Activated T-helper 9 cell treated with anti-CD3 and anti-CD28 coated beads, Interleukin-2, amount 50 U/mL, for 16 hours (primary cell): ENCODE results near the gene ETV1.
"Not testable (repeated sequence)": the region's sequence is repeated elsewhere in the genome, so short reads cannot be mapped to it uniquely, and the experiment has no call there.

Experiments used
- DNase-seq: peaks from one replicate; pipeline ENCODE4 v3.0.0-alpha.2; 2020; ENCODE audit warnings: low read depth

ETV1 gene

GRCh38 chr7:13921062-13921461 is 68.4 kb downstream of the ETV1 start:
- DNase-seq, result no peak

GRCh38 chr7:13920053-13920697 is 69.3 kb downstream of the ETV1 start:
- DNase-seq, result no peak

DNA sequence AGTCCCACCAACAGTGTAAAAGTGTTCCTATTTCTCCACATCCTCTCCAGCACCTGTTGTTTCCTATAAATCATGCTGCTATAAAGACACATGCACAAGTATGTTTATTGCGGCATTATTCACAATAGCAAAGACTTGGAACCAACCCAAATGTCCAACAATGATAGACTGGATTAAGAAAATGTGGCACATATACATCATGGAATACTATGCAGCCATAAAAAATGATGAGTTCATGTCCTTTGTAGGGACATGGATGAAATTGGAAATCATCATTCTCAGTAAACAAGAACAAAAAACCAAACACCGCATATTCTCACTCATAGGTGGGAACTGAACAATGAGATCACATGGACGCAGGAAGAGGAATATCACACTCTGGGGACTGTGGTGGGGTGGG is 71.1 kb downstream of the ETV1 start:
- DNase-seq, result not testable (repeated sequence)

- DNase-seq, result not testable (repeated sequence)
These were observed 72.4 kb downstream of the ETV1 start for GRCh38 chr7:13917103-13917502.

DNA sequence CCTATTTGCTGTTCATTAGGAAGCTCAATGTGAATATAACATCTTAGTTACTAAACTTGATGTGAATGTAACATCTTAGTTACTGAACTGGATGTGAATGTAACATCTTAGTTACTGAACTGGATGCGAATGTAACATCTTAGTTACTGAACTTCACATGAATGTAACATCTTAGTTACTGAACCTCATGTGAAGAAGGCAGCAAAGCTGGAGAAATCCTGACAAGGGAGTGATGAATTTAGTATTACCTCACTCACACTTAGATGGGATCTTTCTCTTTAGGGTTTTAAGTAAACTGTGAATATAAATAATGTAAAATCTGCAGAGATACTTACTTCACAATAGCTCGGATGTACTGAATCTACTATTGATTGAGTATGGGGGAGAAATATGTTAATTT is 73.6 kb downstream of the ETV1 start:
- DNase-seq, result no peak

DNA sequence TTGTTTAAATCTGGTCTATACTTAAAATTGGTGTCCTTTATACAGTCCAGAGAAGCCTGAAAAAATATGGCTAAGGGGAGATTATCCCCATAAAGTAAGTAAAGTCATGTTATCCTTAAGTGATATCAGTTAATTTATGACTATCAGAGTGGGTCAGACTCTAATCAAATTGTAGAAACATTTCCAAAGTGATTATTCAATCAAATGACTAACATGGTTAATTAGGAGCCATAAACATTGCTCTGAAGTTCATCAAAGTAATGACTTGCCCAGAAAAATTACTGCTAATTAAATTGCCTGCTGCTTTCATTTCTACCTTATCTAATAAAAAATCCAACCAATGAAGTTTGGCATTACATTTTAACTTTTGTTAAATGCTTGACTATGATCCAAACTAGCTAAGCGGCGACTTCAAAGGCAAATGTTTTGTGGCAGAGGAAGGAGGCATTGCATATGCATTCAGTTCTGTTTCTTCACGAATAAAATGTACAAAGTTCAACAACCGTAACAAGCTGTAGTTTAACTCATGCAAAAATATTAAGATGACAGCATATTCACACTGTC is 76.7 kb downstream of the ETV1 start:
- no peak for DNase-seq

DNA sequence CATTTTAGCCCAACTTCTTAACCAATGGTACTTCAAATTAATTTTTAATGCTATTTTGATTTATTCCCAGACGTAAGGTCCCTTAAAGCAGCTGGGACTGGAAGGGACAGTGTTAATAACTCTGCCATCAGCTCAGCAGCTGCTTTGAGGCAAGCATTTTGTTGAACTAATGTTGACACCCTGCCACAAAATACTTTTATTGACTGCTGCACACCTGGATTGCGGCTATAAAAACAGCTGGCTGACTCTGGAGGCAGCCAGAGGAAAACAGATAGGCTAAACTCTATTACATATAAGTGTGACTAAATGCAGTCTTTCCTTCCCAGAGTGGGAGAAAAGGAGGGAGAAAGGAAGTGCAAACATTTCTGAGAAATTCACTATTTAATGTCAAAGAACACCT is 77.6 kb downstream of the ETV1 start:
- DNase-seq, result no peak

GRCh38 chr7:13910805-13911551 is 78.5 kb downstream of the ETV1 start:
- DNase-seq, result no peak

GRCh38 chr7:13908667-13909397 is 80.6 kb downstream of the ETV1 start:
- no peak for DNase-seq

- no peak for DNase-seq
These were observed 81.6 kb downstream of the ETV1 start for GRCh38 chr7:13907831-13908230.

DNA sequence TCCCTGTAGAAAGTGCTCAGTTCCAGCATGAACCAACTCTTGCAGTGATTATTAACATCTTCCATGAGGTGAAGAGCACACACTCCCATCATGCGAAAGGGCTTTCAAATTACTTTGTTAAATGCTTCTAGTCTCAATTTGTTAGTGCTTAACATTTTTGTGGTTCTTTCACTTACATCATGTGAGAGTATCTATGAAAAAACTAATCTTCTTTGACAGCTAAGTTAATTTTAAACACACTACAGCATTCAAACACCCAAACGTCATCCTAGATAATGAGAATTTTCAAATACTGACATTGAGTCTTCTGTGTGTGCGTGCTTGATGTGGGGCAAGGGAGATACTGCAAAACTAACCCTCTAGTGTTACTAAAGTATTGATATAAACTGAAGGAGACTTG is 84.8 kb downstream of the ETV1 start:
- DNase-seq, result no peak

- DNase-seq, result no peak
These were observed 85.5 kb downstream of the ETV1 start for GRCh38 chr7:13904007-13904406.

GRCh38 chr7:13901577-13901976 is 87.9 kb downstream of the ETV1 start:
- DNase-seq, result no peak

GRCh38 chr7:13898957-13899670 is 90.4 kb downstream of the ETV1 start:
- DNase-seq, result no peak

DNA sequence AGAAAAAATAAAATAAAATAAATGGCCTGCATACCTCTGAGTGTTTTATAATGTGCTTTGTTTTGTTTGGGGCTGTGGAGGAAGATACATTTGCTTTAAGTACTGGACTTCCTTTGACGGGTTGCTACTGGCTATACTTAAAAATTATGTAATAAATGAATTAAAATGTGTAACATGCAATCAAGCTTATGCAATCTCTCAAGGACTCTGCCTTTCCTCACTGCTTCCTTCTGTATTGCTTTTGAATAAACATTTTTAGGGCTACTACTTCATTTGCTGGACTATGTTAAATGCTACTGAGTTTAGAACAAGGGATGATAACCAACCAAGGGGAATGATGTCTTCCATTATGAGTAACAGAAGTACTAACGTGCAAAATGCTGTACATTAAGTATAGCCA is 91.6 kb downstream of the ETV1 start:
- no peak for DNase-seq

- no peak for DNase-seq
These were observed 94.5 kb downstream of the ETV1 start for GRCh38 chr7:13894954-13895353.

DNA sequence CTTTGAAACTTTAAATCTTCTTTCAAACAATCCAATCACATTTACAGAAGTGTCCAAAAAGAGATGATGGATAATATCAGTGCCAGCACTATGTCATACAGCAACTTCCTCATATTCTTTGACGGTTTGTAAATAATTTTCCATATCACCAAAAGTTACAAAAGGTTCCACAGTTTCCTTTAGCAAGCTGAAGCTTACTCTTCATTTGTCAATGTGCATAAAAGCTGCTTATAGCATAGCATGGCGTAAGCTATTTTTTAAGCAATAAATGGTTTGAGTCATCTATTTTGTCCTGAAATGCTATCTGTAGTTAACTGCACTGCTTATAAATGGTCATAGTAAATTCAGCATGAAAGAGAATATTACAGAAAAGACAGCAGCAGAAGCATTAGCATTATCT is 95.1 kb downstream of the ETV1 start:
- DNase-seq, result no peak

GRCh38 chr7:13890793-13891192 is 98.7 kb downstream of the ETV1 start:
- no peak for DNase-seq

DNA sequence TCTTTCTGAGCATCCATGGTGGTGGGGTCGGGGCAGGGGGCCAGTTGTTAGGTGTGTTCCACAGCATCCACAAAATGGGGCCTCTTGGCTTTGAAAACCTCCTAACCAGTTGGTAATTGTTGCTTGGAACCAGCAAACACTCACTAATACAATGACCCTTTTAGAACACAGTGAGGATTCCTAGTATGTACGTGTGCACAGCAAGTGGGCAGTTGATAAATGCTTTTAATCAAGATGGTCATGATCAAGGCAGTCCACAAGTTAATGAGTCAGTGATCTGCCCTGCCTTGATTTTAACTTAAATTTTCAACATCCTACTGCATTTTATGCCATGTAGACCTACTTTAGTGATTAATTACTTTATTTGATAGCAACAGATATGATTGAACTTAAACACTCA is 103.1 kb downstream of the ETV1 start:
- no peak for DNase-seq

DNA sequence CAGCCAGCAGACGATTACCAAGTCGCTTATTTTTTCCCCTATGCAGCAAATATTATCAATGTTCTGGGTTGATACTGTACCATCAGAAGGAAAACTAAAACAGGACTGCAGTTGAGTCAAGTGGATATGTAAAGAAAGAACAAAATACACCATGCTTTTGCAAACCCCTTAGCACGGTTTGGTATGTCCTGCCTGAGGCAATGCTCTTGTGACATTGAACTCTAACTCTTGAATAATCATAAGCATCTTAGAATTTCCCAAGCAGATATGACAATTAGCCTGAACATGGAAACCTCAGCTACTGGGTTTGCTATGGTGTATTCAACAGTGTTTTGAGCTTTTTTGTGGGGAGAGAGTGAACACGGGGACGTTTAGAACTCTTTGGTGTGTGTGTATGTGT is 107.4 kb downstream of the ETV1 start:
- DNase-seq, result no peak

- DNase-seq, result no peak
These were observed 108.7 kb downstream of the ETV1 start for GRCh38 chr7:13880789-13881188.

DNA sequence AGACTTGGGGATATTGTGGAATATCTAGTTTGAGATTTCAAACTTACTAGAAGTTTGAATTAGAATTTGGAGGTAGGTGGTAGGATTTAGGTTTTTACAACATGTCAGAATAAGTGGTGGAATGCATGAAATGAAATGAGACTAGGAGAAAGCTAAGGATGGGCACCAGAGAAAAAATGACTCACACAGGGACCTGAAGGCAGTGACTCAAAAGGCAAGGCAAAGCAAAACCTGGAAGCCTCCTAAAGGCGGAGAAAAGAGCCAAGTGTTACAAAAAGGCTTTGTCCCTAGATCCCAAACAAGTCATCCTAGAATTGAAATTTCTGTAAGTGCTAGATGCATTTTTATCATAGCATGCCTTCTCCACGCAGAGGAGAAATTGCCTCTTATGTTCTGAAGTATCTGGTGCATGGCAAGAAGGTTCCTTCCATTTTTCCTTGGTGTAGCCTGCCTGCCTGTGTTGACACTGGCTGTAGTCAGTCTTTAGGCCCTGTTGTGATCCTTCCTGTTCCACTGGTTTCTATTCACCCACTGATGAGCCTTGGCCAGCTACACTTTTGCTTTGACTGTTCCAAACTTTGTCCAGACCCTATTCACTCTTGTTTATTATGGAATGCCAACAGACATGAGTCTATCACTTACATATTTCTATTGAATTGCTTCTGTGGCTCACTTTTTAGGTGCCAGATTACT is 109.3 kb downstream of the ETV1 start:
- DNase-seq, result no peak
